Fibroblast of the aortic adventitia (primary cell): ENCODE measurements around the gene CDH22. TPM values are rescaled to one million over a fixed set of nuclear protein-coding genes. Genes with fewer than 3 reads are reported as not detected.

Experiments used
- DNase-seq: peaks from one replicate; pipeline ENCODE4 v3.0.0-alpha.2; 2010; ENCODE audit warnings: low read depth
- H3K4me3 ChIP-seq: 2 replicates; pipeline ENCODE4 v1.5.1; 2011; ENCODE audit warnings: low read depth, mild to moderate bottlenecking, control low read depth, low read length, moderate library complexity
- total RNA-seq: library from RNA; depleted of rRNA; stranded (reverse); fragments of >200 nt; gene quantifications from 2 replicates; pipeline ENCODE4 v1.2.3, GENCODE V29; 2012; ENCODE audit warnings: low replicate concordance
- TF ChIP-seq, protein P1 (sequence below): IDR thresholded peaks from 2 replicates; pipeline ENCODE4 v1.5.1; 2011; ENCODE audit warnings: mild to moderate bottlenecking, low read length, control low read depth, inconsistent platforms; ENCODE audit not compliant: insufficient read depth

CDH22 gene
- total RNA-seq, 1 donor: not detected

DNA sequence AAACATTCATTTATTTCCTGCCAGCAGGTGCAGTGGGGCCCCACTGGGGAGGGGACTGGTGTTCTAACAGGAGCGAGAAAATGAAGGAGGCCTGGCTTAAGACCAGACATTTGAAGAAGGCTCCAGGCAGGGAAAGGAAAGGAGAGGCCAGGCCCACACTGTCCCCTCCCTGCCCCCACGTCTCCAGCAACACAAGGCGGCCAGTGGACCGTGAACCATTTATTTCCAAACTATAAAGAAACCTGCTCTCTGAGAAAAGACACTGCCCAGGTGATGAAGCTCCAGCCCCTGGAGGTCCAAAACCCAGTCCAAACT is 41.4 kb upstream of the CDH22 start:
- no peak for DNase-seq
- H3K4me3 ChIP-seq: no peak overlapping the region
- TF ChIP-seq, protein P1, sequence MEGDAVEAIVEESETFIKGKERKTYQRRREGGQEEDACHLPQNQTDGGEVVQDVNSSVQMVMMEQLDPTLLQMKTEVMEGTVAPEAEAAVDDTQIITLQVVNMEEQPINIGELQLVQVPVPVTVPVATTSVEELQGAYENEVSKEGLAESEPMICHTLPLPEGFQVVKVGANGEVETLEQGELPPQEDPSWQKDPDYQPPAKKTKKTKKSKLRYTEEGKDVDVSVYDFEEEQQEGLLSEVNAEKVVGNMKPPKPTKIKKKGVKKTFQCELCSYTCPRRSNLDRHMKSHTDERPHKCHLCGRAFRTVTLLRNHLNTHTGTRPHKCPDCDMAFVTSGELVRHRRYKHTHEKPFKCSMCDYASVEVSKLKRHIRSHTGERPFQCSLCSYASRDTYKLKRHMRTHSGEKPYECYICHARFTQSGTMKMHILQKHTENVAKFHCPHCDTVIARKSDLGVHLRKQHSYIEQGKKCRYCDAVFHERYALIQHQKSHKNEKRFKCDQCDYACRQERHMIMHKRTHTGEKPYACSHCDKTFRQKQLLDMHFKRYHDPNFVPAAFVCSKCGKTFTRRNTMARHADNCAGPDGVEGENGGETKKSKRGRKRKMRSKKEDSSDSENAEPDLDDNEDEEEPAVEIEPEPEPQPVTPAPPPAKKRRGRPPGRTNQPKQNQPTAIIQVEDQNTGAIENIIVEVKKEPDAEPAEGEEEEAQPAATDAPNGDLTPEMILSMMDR: no peak

- no peak overlapping the region for H3K4me3 ChIP-seq
- peak; percentile 49 for DNase-seq
- TF ChIP-seq, protein P1: peak; percentile 76
Measured at GRCh38 chr20:46349035-46349741, 40.9 kb upstream of the CDH22 start.

DNA sequence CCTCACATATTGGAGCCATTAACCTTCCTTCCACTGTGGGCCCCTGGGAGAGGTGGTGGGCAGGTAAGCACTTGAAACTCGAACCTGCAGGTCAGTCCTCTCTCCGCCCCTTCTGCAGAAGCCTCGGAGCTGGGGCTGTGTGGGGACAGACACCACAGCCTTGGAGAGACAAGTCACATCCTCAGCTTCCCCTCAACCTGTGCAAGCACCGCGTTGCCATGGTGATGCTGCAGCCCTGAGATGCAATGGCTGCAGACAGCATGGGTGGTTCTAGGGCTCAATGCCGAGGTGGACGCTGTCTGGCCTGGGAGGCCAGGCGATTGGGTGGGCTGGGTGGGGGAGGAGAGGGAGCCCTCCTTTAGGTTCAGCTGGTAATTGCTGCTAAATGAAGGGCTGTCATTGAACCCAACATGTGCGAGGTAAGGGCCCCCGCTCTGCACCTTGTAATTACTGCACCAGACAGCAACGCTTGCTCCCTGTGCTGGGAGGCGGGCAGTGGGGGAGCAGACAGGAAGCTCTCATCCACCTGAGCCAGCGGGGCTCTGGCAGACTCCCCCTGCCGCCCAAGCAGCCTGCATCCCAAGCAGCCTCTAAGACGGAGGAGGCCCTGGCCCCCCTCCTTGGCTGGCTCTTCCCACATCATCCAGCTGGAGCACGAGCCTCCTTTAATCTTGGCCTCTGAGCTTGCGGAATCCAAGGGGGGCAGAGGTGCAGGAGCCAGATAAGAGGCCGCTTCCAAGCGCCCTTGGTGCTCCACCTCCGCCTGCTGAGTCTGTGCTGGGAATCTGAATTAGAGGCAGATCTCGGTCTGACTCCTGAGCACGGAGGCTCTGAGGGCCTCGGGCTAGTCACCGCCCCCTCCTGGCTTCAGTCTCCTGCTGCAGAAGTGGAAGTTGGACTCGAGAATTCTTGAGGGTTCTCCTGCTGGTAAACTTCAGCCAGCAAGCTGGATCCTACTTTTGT is 39.8 kb upstream of the CDH22 start:
- TF ChIP-seq, protein P1: peak; percentile 45
- peak; percentile 52 for DNase-seq
- H3K4me3 ChIP-seq: no peak overlapping the region

DNA sequence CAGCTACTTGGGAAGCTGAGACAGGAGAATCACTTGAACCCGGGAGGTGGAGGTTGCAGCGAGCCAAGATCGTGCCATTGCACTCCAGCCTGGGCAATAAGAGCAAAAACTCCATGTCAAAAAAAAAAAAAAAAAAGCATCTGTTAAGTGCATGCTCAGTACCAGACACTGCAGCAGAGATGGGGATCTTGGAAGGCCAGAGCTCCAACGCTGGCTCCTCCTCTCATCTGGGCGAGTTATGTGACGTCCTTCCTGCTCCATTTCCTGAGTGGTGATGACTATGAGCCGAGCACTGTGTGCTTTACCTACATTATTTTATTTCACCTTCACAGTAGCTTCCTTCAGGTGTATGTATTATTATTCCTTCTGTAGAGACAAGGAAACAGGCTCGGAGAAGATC is 38.5 kb upstream of the CDH22 start:
- no peak for DNase-seq
- no peak overlapping the region for H3K4me3 ChIP-seq
- TF ChIP-seq, protein P1: no peak

- H3K4me3 ChIP-seq: no peak overlapping the region
- DNase-seq: no peak
- TF ChIP-seq, protein P1: no peak
Measured at GRCh38 chr20:46344488-46345162, 36.3 kb upstream of the CDH22 start.

DNA sequence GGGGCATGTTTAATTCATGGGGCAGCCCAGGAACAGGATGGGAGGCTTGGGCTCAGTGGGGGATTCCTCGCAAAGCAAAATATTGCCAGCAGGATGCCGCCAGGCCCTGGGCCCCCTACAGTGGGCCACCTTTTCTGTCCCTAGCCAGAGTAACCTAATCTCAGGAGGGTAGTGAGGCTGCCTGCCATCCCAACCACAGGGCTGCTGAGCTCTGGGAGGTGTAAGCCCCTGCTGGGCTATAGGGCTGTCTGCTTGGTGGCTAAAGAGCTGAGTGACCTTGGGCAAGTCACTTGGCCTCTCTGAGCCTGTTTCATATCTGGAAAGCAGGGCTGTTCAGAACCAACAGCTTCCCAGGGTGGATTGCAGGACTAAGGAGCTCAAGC is 35.7 kb upstream of the CDH22 start:
- TF ChIP-seq, protein P1: no peak
- no peak for DNase-seq
- H3K4me3 ChIP-seq: no peak overlapping the region
